SH-SY5Y (cell line): ENCODE measurements around the gene MFSD12.

Experiments
- GATA2 ChIP-seq: IDR thresholded peaks from 2 replicates; pipeline ENCODE4 v1.6.1; 2011; ENCODE audit warnings: mild to moderate bottlenecking, low read depth, low read length
- GATA3 ChIP-seq: IDR thresholded peaks from 2 replicates; pipeline ENCODE4 v1.6.1; 2011; ENCODE audit warnings: low read depth, mild to moderate bottlenecking, low read length, moderate library complexity

DNA sequence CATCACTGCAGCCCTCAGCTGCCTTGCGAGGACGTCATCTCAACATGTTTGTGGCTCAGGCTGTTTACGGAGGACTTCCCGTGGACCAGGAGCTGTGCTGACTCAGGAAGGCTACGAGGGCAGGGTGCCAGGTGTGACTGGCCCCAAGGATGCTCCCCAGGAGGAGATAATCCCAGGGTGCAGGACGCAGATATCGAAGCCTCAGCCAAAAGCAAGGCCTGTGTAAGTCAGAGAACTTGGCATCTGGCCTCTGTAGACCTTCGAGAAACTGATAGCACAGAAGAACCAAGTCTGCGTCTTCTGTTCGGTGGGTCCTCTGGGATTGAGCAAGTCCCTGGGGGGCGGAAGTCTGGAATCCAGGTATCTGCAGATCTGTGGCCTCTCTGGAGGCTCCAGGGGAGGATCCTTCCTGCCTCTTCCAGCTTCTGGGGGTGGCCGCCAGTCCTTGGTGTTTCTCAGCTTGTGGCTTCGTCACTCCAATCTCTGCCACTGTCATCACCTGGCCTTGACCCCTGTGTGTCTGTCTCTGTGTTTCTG, 54.3 kb downstream of the MFSD12 start:
- no peak for TF ChIP-seq GATA2
- TF ChIP-seq GATA3 = no peak
